Stimulated activated CD8-positive, alpha-beta memory T cell treated with anti-CD3 and anti-CD28 coated beads, Interleukin-4, amount 100 ng/mL, for 24 hours (primary cell): ENCODE data around the gene GHRH.

Experiments
- DNase-seq: peaks from one replicate; pipeline ENCODE4 v3.0.0-alpha.2; 2020; ENCODE audit warnings: low read depth

GHRH gene

DNA sequence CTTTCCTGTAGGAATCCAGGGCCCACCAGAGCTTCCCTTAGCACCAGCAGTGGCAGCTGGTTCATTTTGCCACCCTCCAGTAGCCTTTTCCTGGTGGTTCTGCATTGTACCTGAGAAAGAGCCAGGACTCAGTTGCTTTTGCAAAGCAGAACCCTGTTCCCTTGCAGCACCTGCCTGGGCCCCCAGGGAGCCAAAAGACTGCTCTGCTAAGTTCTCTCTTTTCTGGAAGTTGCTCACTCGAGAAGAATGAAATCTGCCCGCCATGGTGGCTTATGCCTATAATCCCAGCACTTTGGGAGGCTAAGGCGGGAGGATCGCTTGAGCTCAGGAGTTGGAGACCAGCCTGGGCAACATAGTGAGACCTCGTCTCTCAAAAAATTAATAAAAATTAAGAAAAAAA is 24.0 kb downstream of the GHRH start:
- DNase-seq: no peak

- no peak for DNase-seq
These were observed 25.2 kb downstream of the GHRH start for GRCh38 chr20:37236462-37236861.

- DNase-seq: no peak
These were observed 26.5 kb downstream of the GHRH start for GRCh38 chr20:37235065-37235464.

GRCh38 chr20:37234254-37234581 is 27.4 kb downstream of the GHRH start:
- DNase-seq: no peak

DNA sequence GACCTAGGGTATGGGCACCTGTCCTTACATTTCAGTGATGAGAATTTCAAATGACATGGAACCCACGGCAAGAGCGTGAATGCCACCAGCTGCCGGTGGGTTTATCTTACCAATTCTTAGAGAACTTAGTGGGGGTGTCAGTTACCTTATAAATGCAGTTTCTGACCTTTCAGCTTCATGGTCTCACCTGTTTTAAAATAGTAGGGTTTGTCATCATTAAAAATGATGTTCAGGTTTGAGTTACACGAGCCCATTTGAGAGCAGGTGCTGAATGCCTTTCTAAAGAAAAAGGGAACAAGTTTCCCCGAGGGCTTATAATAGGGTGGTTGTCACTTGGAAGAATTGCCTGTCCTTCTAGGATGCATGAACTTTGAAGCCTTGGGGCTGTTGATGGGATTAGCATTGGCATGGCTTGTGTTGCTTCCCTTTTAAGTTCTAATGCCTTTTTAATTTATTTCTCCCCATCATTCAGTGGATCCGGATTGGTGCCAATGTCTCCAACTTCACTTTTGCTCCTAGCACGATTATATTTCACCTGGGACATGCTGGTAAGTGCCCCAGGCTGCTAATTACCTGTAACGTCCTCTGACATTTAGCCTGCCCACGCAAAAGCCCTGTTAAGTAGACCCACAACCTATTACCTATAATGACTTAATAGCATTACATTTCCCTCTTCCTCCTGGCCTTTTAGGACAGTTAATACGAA is 27.9 kb downstream of the GHRH start:
- no peak for DNase-seq

DNA sequence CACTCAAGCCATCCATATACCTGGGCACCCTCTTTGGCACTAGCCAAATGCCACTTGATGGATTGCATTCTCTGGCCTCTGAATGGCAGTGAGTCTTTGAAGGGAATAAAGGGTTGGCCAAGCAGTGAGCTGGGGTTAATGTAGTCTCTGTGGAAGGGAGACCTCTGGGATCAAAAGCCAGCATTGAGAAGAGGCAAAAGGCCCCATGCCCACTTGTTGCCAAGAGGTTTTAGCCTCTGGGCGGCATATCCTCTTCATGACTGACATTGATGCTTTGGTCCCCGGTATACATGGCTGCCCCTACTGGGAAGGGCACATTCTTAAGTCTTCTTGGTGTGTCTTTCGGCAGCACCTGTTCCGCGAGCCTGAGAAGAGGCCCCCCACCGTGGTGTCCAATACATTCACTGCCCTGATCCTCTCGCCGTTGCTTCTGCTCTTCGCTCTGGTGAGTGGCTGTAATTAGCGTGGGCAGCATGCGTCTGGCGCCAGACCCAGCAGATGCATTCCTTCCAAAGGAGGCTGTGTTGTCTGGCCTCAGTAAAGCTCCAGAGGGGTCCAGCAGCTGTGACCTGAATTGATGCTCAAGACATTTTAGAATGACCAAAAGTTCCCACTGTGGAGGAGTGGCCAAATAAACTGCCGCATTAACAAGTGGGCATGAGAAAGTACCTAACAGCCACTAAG is 29.5 kb downstream of the GHRH start:
- DNase-seq: no peak

DNA sequence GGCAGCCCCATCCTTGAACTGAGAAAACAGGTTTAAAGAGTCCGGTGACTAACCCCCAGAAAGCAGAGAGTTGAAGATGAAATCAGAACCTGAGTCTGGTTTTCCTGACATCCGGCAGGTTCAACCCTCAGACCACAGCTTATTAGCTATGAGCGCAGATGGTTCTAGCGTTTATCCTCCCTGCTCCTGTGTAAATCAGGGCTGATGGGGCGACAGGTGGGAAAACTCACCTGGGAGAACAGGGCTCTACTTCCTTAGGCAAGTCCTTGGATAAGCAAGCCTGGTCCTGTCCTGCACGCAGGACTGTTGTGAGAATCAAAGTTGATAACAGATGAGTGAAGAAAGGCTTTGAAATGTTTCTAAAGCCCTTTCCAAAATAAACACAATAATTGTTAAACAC is 31.4 kb downstream of the GHRH start:
- no peak for DNase-seq

DNA sequence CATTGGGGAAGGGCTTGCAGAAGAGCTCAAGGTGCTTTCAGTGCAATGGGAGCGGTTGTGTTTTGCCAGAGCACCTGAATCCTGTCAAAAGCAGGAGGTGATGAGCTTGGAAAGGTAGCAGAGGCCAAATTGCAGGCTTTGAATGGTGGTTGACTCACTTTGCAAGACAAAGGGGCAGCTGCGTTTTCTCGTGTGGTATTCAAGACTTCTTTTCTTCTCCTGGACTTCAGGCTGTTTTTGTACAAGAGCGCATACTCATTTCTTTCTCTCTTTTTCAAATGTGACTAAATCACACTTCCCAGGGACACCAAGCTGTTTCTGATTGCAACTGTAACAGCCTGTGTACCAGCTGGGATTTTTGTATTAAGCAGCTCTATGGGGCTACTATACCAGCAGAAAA is 32.3 kb downstream of the GHRH start:
- DNase-seq: no peak

GRCh38 chr20:37228656-37229055 is 33.0 kb downstream of the GHRH start:
- DNase-seq: no peak

- DNase-seq: no peak
These were observed 33.5 kb downstream of the GHRH start for GRCh38 chr20:37228082-37228481.

DNA sequence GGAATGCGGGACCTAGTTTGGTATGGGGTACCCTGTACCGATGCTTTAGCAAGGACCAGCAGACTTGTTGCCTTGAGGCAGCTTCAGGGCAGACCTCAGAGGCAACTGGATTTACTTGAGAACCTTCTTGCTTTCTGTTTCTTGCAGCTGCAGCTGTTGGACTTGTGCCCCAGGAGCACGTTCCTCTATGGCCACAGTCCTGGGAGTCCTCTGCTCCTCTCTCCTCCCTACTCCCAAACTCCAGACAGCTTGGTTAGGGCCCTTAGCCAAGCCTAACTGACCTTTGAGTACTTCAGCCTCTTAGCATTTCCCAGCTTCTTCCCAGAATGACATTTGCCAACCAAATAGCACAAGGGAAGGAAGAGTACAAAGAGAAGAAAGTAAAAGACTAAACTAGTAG is 34.7 kb downstream of the GHRH start:
- DNase-seq: no peak

- DNase-seq: no peak
These were observed 36.5 kb downstream of the GHRH start for GRCh38 chr20:37225146-37225545.

DNA sequence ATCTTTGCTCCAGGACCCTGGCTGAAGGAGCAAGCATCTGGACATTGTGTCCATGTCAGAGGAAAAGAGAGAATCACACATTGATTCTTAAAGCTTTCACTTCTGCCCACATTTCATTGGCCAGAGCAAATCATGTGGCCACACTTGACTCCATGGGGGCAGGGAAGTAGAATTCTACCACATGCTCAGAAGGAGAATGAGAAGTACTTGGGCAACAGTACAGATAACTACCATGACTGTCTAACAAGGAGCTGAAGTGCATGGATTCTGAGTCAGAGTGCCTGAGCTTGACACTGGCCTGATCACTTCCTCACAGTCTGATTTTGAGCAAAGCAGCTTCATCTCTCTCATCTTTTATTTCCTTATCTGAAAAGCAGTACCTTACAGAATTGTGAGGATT is 38.6 kb downstream of the GHRH start:
- no peak for DNase-seq

DNA sequence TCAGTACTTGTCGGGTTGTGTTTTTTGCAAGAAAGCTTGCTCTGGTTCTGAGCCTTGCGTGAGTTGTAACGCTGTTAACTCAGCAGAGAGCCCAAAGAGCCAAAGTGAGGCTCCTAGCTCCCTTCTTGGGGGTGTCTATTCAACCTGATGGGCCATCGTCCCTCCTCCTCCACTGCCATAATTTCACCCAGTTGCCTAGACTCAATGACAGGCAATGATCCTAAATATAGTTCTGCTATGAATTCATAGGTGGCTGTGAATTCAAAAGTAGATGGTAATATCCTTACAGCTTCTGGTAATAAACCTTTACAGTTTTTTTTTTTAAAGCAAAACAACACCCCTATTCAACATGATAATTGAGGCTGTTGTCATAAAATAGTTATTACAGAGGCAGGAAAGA is 39.5 kb downstream of the GHRH start:
- no peak for DNase-seq

DNA sequence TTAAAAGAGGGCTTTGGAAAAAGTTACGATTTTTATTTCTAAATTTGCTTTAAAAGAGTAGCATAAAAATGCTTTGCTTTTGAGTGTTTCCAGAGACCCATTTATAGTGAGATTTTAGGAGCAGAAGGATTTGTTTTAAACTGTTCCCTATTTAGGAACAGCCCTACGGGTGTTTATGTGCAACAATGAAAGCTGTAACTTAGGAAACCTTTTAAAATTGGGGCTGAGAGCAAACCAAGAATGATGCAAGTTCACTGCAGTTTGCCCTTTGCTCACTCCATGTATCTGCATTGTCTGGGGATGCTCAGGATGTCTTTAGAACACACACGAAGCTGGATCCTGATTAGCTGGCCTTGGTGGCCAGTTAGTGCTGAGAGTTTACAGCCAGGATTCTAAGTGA is 40.9 kb downstream of the GHRH start:
- no peak for DNase-seq

GRCh38 chr20:37219751-37220668 is 41.6 kb downstream of the GHRH start:
- no peak for DNase-seq

GRCh38 chr20:37218976-37219375 is 42.6 kb downstream of the GHRH start:
- DNase-seq: no peak

DNA sequence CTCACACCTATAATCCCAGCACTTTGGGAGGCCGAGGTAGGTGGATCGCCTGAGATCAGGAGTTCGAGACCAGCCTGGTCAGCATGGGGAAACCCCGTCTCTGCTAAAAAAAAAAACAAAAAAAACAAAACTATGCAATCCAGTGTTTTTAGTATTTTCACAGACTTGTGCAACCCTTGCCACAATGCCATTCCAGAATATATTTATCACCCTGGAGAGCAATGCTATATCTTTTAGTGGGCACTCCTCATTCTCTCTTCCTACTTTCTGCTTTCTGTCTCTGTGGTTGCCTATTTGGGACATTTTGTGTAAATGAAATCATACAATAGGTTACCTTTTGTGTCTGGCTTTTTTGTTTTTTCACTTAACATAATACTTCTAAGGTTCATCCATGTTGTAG is 43.2 kb downstream of the GHRH start:
- no peak for DNase-seq

- no peak for DNase-seq
These were observed 51.8 kb downstream of the GHRH start for GRCh38 chr20:37209661-37210314.

DNA sequence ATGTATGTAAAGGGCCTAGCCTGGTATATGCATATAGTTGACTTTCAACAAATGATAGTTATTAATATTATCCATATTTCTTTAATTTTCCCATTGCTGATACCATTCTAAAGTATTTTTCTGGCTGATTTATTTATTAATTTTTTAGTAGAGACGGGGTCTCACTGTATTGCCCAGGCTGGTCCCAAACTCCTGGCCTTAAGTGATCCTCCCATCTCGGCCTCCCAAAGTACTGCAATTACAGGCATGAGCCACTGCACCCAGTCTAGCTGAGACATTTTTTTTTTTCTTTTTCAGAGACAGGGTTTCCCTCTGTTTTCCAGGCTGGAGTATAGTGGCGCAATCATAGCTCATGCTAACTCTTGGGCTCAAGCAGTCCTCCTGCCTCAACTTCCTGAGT is 52.4 kb downstream of the GHRH start:
- no peak for DNase-seq

DNA sequence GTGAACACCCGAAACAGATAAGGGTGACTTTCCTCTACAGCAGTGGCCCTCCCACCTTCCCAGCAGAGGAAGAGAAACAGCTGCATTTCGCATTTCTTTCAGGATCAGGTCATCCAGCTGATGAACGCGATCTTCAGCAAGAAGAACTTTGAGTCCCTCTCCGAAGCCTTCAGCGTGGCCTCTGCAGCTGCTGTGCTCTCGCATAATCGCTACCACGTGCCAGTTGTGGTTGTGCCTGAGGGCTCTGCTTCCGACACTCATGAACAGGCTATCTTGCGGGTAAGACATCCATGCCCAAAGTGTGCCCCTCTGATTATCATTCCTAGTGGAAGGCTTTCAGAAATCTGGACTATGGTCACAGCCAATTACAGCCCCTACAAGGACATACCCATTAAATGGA is 54.4 kb downstream of the GHRH start:
- no peak for DNase-seq

DNA sequence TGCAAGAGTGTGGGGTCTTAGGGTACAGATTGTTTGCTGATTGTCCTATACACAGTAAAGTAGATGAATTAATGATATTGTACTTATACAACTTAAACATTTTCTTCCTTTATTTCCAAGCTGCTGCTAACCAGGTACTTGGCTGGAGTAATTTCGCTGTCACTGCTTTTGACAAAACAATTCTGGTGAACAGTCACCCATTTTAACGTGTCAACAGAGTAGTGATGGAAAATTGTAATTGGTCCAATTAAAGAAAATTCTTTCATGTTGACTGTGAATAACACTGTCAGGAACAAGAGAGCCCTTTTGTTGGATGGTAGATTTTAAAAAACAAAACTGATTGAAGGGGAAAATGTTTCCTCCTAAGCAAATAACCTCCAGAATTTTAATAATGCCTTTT is 55.8 kb downstream of the GHRH start:
- DNase-seq: no peak

GRCh38 chr20:37205130-37205529 is 56.5 kb downstream of the GHRH start:
- DNase-seq: no peak
